Spleen (tissue), 11 donors: Measurements from ENCODE around the gene ARID5A. TPM values are rescaled to one million over a fixed set of nuclear protein-coding genes. Genes with fewer than 3 reads are reported as not detected.
A peak's percentile ranks its signal among the peaks of the same experiment; 100 is the strongest.

ENCODE experiments used
- DNase-seq: peaks from one replicate; pipeline ENCODE4 v3.0.0-alpha.2; 2020
- H3K27ac ChIP-seq, 8 donors: fragments of 200-600 bp; sonication (generic) in 7 of 8; 1 replicate in 4 of 8; 2 replicates in 4 of 8; pipeline versions ENCODE4 v1.5.0 to v1.8.0; 2016 to 2021; ENCODE audit warnings: inconsistent platforms in 4 of 8, mild to moderate bottlenecking in 4 of 8, moderate library complexity in 1 of 8
- H3K27me3 ChIP-seq, 7 donors: fragments of 200-600 bp; sonication (generic) in 6 of 7; replicated peaks in 1 of 7; 1 replicate in 4 of 7; 2 replicates in 3 of 7; pipeline versions ENCODE4 v1.5.0 to v1.8.0; 2016 to 2021; ENCODE audit warnings: inconsistent platforms in 3 of 7, mild to moderate bottlenecking in 1 of 7
- H3K36me3 ChIP-seq, 6 donors: fragments of 200-600 bp; sonication (generic) in 5 of 6; 1 replicate in 4 of 6; 2 replicates in 2 of 6; pipeline versions ENCODE4 v1.5.0 to v1.8.0; 2016 to 2021; ENCODE audit warnings: inconsistent platforms in 2 of 6
- H3K4me1 ChIP-seq, 6 donors: fragments of 200-600 bp; sonication (generic) in 5 of 6; 1 replicate in 3 of 6; 2 replicates in 3 of 6; pipeline versions ENCODE4 v1.5.0 to v1.8.0; 2016 to 2021; ENCODE audit warnings: inconsistent platforms in 3 of 6
- H3K4me3 ChIP-seq, 8 donors: fragments of 200-600 bp; sonication (generic) in 7 of 8; 1 replicate in 4 of 8; 2 replicates in 4 of 8; pipeline versions ENCODE4 v1.5.0 to v1.8.0; 2016 to 2021; ENCODE audit warnings: inconsistent platforms in 4 of 8, mild to moderate bottlenecking in 4 of 8, moderate library complexity in 2 of 8
- H3K9me3 ChIP-seq, 8 donors: fragments of 200-600 bp; sonication (generic) in 7 of 8; 1 replicate in 4 of 8; 2 replicates in 4 of 8; pipeline versions ENCODE4 v1.5.0 to v1.8.0; 2016 to 2021; ENCODE audit warnings: inconsistent platforms in 4 of 8
- CTCF ChIP-seq, 11 experiments: fragments of 200-600 bp in 7 of 11; fragments of 450-650 bp in 4 of 11; sonication (generic) in 4 of 11; IDR thresholded peaks in 8 of 11; conservative IDR thresholded peaks in 3 of 11; 1 replicate in 7 of 11; 2 replicates in 4 of 11; pipeline versions ENCODE4 v1.4.0 to v1.8.0; 2016 to 2021; ENCODE audit warnings: antibody characterized with exemption in 11 of 11, inconsistent platforms in 4 of 11, mild to moderate bottlenecking in 1 of 11
- POLR2A ChIP-seq, 3 donors: fragments of 450-650 bp; IDR thresholded peaks; one replicate each; pipeline ENCODE4 v1.5.1; 2017; ENCODE audit warnings: antibody characterized with exemption in 3 of 3, mild to moderate bottlenecking in 1 of 3
- POLR2AphosphoS5 ChIP-seq, 3 donors: sonication (generic); formaldehyde crosslinking; IDR thresholded peaks; one replicate each; pipeline ENCODE4 v1.5.1; 2017; ENCODE audit warnings: antibody characterized with exemption in 3 of 3
- WGBS, 5 donors: extraction: QIAGEN DNeasy Blood & Tissue Kit in 3 of 5; methylation state at CpG; one replicate each; pipeline versions ENCODE4 v1.1.5 to v1.1.7; 2013 to 2018; 5-methylcytosine and 5-hydroxymethylcytosine counted together
- intact Hi-C: fragments of 100-400 bp; cut with DNase I; formaldehyde crosslinking; loops from one replicate; pipeline ENCODE4 v1.15.0; 2023; ENCODE audit warnings: low total_unique reads
- polyA plus RNA-seq, 3 donors: library from polyadenylated mRNA; stranded (reverse); fragments of 200-250 nt; gene quantifications; one replicate each; pipeline ENCODE4 v1.2.1, GENCODE V29; 2013
- total RNA-seq, 7 donors: library from RNA; depleted of rRNA in 3 of 7; stranded (reverse); fragments of >200 nt in 3 of 7; fragmentation: NEBNext Ultra II Directional in 4 of 7; extraction: Animal tissue kit (Norgen Biotek cat#: 25700) in 4 of 7; gene quantifications; one replicate each; pipeline versions ENCODE4 v1.1.0 to v1.2.1, GENCODE V29; 2016 to 2021
- donor health status: healthy with polysubstance abuse.
- donor health status: DM: no; HTN: no; CAD: no; lungs with moderate emphysema.
- donor health status: DM: no; HTN: no; CAD: no.
- donor health status: Bipolar disorder and iron deficiency.
- donor health status: healthy.
- donor health status: DM: no; HTN: no; CAD: no.
- donor health status: DM: yes; HTN: yes; CAD: no.

ARID5A gene
- total and polyA plus RNA-seq, 10 donors, result 30.8 to 121 (median 48.9) TPM

DNA sequence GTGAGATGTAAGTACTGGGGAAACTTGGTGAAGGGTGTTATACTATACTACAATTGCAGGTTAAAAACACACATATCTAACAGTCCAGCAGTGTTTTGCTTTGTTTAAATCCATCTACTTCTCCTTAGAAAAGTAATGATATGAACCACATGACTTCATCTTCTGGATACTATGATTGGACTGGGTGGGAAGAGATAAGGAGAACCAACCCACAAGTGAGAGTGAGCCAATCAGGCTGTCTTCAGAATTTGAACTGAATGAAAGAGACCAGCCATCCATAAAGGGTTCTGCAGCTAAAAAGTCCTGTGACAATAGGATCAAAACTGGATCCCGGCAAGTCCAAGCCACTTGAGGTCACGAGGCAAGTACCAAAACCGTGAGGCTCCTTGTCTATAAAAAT lies 54.9 kb downstream of the ARID5A start:
- H3K4me1 ChIP-seq, result peaks cover 0 to 28% (median 14%) of the 10 kb centered on the region in 6 donors

GRCh38 chr2:96594282-96594681 lies 57.7 kb downstream of the ARID5A start:
- no peaks in the 10 kb centered on the region for H3K9me3 ChIP-seq
- peak overlapping the region in 5 of 8 donors; percentile 1 to 74 (median 54) for H3K27ac ChIP-seq
- H3K4me3 ChIP-seq, result no peak overlapping the region
- no peak for DNase-seq
- 36 to 55% (median 49%) methylated on average over 3 of the region's 3 CpGs for WGBS, 5 donors
- peaks cover 0 to 28% (median 14%) of the 10 kb centered on the region in 6 donors for H3K4me1 ChIP-seq
- TF ChIP-seq POLR2AphosphoS5 (IDR thresholded peaks at IDR 0.05) (no peak), CTCF (IDR thresholded peaks at IDR 0.05 in 8 of 11, conservative IDR thresholded peaks at IDR 0.05 in 3 of 11) (no peak), POLR2A (IDR thresholded peaks at IDR 0.05) (no peak)
- H3K27me3 ChIP-seq, result no peaks in the 10 kb centered on the region
- intact Hi-C loops, result no loop called here
- peaks cover 0 to 90% (median 58%) of the 10 kb centered on the region in 6 donors for H3K36me3 ChIP-seq

More for the DNA sequence above, 54.9 kb downstream of the ARID5A start:
- Histone ChIP-seq H3K9me3 (no peaks in the 10 kb centered on the region), H3K4me3 (no peak overlapping the region), H3K27ac (peak overlapping the region in 2 of 8 donors; percentile 3 to 59), H3K36me3 (peaks cover 0 to 72% (median 38%) of the 10 kb centered on the region in 6 donors), H3K27me3 (no peaks in the 10 kb centered on the region)
- no peak for DNase-seq
- no peak for TF ChIP-seq POLR2AphosphoS5 (IDR thresholded peaks at IDR 0.05)
- no peak for TF ChIP-seq POLR2A (IDR thresholded peaks at IDR 0.05)
- TF ChIP-seq CTCF (IDR thresholded peaks at IDR 0.05 in 8 of 11, conservative IDR thresholded peaks at IDR 0.05 in 3 of 11), result no peak
- intact Hi-C loops, result no loop called here
- 94 to 97% (median 95%) methylated on average over 3 of the region's 3 CpGs for WGBS, 5 donors

GRCh38 chr2:96594691-96595152 lies 58.2 kb downstream of the ARID5A start:
- TF ChIP-seq CTCF (IDR thresholded peaks at IDR 0.05 in 8 of 11, conservative IDR thresholded peaks at IDR 0.05 in 3 of 11) (no peak), POLR2A (IDR thresholded peaks at IDR 0.05) (no peak), POLR2AphosphoS5 (IDR thresholded peaks at IDR 0.05) (no peak)
- Histone ChIP-seq H3K27ac (peak overlapping the region in 6 of 8 donors; percentile 22 to 74 (median 50)), H3K4me3 (no peak overlapping the region), H3K27me3 (no peaks in the 10 kb centered on the region), H3K36me3 (peaks cover 0 to 94% (median 62%) of the 10 kb centered on the region in 6 donors), H3K4me1 (peaks cover 0 to 28% (median 14%) of the 10 kb centered on the region in 6 donors), H3K9me3 (no peaks in the 10 kb centered on the region)
- no peak for DNase-seq
- 61 to 80% (median 71%) methylated on average over 5 of the region's 5 CpGs for WGBS, 5 donors
- intact Hi-C loops, result no loop called here

- H3K36me3 ChIP-seq, result peaks cover 0 to 100% (median 80%) of the 10 kb centered on the region in 6 donors
- H3K4me1 ChIP-seq, result peaks cover 0 to 32% (median 14%) of the 10 kb centered on the region in 6 donors
- no peak for TF ChIP-seq CTCF (IDR thresholded peaks at IDR 0.05 in 8 of 11, conservative IDR thresholded peaks at IDR 0.05 in 3 of 11)
- TF ChIP-seq POLR2AphosphoS5 (IDR thresholded peaks at IDR 0.05), result no peak
- no peak for TF ChIP-seq POLR2A (IDR thresholded peaks at IDR 0.05)
- H3K27me3 ChIP-seq, result no peaks in the 10 kb centered on the region
- H3K9me3 ChIP-seq, result no peaks in the 10 kb centered on the region
- H3K27ac ChIP-seq, result no peak overlapping the region
- H3K4me3 ChIP-seq, result no peak overlapping the region
- no peak for DNase-seq
- intact Hi-C loops, result no loop called here
Measured at GRCh38 chr2:96596596-96596995, 60.0 kb downstream of the ARID5A start.
